Skin of body (tissue), 2 donors: Measurements from ENCODE around the gene BLVRA. TPM values are rescaled to one million over a fixed set of nuclear protein-coding genes. Genes with fewer than 3 reads are reported as not detected.
"Not testable (repeated sequence)": the region's sequence is repeated elsewhere in the genome, so short reads cannot be mapped to it uniquely, and the experiment has no call there.

Source experiments
- DNase-seq: peaks from one replicate; lab custom pipeline; 2025; lab: John Stamatoyannopoulos, UW
- total RNA-seq: library from RNA; depleted of rRNA; stranded (reverse); fragments of >200 nt; gene quantifications from one replicate; pipeline ENCODE4 v1.2.3, GENCODE V29; 2014

Gene BLVRA
- total RNA-seq, 1 donor from 2014 or later, result 19.0 TPM

GRCh38 chr7:43803865-43804264, 45.4 kb downstream of the BLVRA start:
- DNase-seq, result no peak

GRCh38 chr7:43808410-43808809, 49.9 kb downstream of the BLVRA start:
- DNase-seq, result no peak

GRCh38 chr7:43810195-43810941, 51.9 kb downstream of the BLVRA start:
- not testable (repeated sequence) for DNase-seq

GRCh38 chr7:43815373-43815772, 56.9 kb downstream of the BLVRA start:
- DNase-seq, result no peak

- DNase-seq, result not testable (repeated sequence)
Observed at GRCh38 chr7:43816046-43816797, 57.7 kb downstream of the BLVRA start.

- DNase-seq, result not testable (repeated sequence)
Observed at GRCh38 chr7:43823425-43823824, 64.9 kb downstream of the BLVRA start.

- no peak for DNase-seq
Observed at GRCh38 chr7:43823941-43824340, 65.5 kb downstream of the BLVRA start.

GRCh38 chr7:43824513-43824912, 66.0 kb downstream of the BLVRA start:
- not testable (repeated sequence) for DNase-seq

- no peak for DNase-seq
Observed at GRCh38 chr7:43824963-43825362, 66.5 kb downstream of the BLVRA start.

- no peak for DNase-seq
Observed at GRCh38 chr7:43825391-43825808, 66.9 kb downstream of the BLVRA start.

- not testable (repeated sequence) for DNase-seq
Observed at GRCh38 chr7:43830917-43831316, 72.4 kb downstream of the BLVRA start.

GRCh38 chr7:43834463-43835251, 76.2 kb downstream of the BLVRA start:
- DNase-seq, result no peak

GRCh38 chr7:43838201-43838658, 79.8 kb downstream of the BLVRA start:
- DNase-seq, result no peak

- no peak for DNase-seq
Observed at GRCh38 chr7:43843296-43843695, 84.8 kb downstream of the BLVRA start.

GRCh38 chr7:43844257-43844656, 85.8 kb downstream of the BLVRA start:
- no peak for DNase-seq

GRCh38 chr7:43844662-43845061, 86.2 kb downstream of the BLVRA start:
- no peak for DNase-seq

- DNase-seq, result no peak
Observed at GRCh38 chr7:43847496-43847895, 89.0 kb downstream of the BLVRA start.

GRCh38 chr7:43849047-43849446, 90.6 kb downstream of the BLVRA start:
- no peak for DNase-seq

GRCh38 chr7:43850348-43851116, 92.1 kb downstream of the BLVRA start:
- DNase-seq, result no peak

GRCh38 chr7:43851805-43852204, 93.3 kb downstream of the BLVRA start:
- DNase-seq, result no peak

- DNase-seq, result no peak
Observed at GRCh38 chr7:43855176-43855575, 96.7 kb downstream of the BLVRA start.
